Spleen (tissue), 11 donors: ENCODE measurements around the gene CEP20. TPM values are rescaled to one million over a fixed set of nuclear protein-coding genes. Genes with fewer than 3 reads are reported as not detected.

Experiments used
- DNase-seq: peaks from one replicate; pipeline ENCODE4 v3.0.0-alpha.2; 2020
- H3K27ac ChIP-seq, 8 donors: fragments of 200-600 bp; sonication (generic) in 7 of 8; 1 replicate in 4 of 8; 2 replicates in 4 of 8; pipeline versions ENCODE4 v1.5.0 to v1.8.0; 2016 to 2021; ENCODE audit warnings: inconsistent platforms in 4 of 8, mild to moderate bottlenecking in 4 of 8, moderate library complexity in 1 of 8
- H3K27me3 ChIP-seq, 7 donors: fragments of 200-600 bp; sonication (generic) in 6 of 7; replicated peaks in 1 of 7; 1 replicate in 4 of 7; 2 replicates in 3 of 7; pipeline versions ENCODE4 v1.5.0 to v1.8.0; 2016 to 2021; ENCODE audit warnings: inconsistent platforms in 3 of 7, mild to moderate bottlenecking in 1 of 7
- H3K36me3 ChIP-seq, 6 donors: fragments of 200-600 bp; sonication (generic) in 5 of 6; 1 replicate in 4 of 6; 2 replicates in 2 of 6; pipeline versions ENCODE4 v1.5.0 to v1.8.0; 2016 to 2021; ENCODE audit warnings: inconsistent platforms in 2 of 6
- H3K4me1 ChIP-seq, 6 donors: fragments of 200-600 bp; sonication (generic) in 5 of 6; 1 replicate in 3 of 6; 2 replicates in 3 of 6; pipeline versions ENCODE4 v1.5.0 to v1.8.0; 2016 to 2021; ENCODE audit warnings: inconsistent platforms in 3 of 6
- H3K4me3 ChIP-seq, 8 donors: fragments of 200-600 bp; sonication (generic) in 7 of 8; 1 replicate in 4 of 8; 2 replicates in 4 of 8; pipeline versions ENCODE4 v1.5.0 to v1.8.0; 2016 to 2021; ENCODE audit warnings: inconsistent platforms in 4 of 8, mild to moderate bottlenecking in 4 of 8, moderate library complexity in 2 of 8
- H3K9me3 ChIP-seq, 8 donors: fragments of 200-600 bp; sonication (generic) in 7 of 8; 1 replicate in 4 of 8; 2 replicates in 4 of 8; pipeline versions ENCODE4 v1.5.0 to v1.8.0; 2016 to 2021; ENCODE audit warnings: inconsistent platforms in 4 of 8
- CTCF ChIP-seq, 11 experiments: fragments of 200-600 bp in 7 of 11; fragments of 450-650 bp in 4 of 11; sonication (generic) in 4 of 11; IDR thresholded peaks in 8 of 11; conservative IDR thresholded peaks in 3 of 11; 1 replicate in 7 of 11; 2 replicates in 4 of 11; pipeline versions ENCODE4 v1.4.0 to v1.8.0; 2016 to 2021; ENCODE audit warnings: antibody characterized with exemption in 11 of 11, inconsistent platforms in 4 of 11, mild to moderate bottlenecking in 1 of 11
- POLR2A ChIP-seq, 3 donors: fragments of 450-650 bp; IDR thresholded peaks; one replicate each; pipeline ENCODE4 v1.5.1; 2017; ENCODE audit warnings: antibody characterized with exemption in 3 of 3, mild to moderate bottlenecking in 1 of 3
- POLR2AphosphoS5 ChIP-seq, 3 donors: sonication (generic); formaldehyde crosslinking; IDR thresholded peaks; one replicate each; pipeline ENCODE4 v1.5.1; 2017; ENCODE audit warnings: antibody characterized with exemption in 3 of 3
- WGBS, 5 donors: extraction: QIAGEN DNeasy Blood & Tissue Kit in 3 of 5; methylation state at CpG; one replicate each; pipeline versions ENCODE4 v1.1.5 to v1.1.7; 2013 to 2018; 5-methylcytosine and 5-hydroxymethylcytosine counted together
- intact Hi-C: fragments of 100-400 bp; cut with DNase I; formaldehyde crosslinking; loops from one replicate; pipeline ENCODE4 v1.15.0; 2023; ENCODE audit warnings: low total_unique reads
- polyA plus RNA-seq, 3 donors: library from polyadenylated mRNA; stranded (reverse); fragments of 200-250 nt; gene quantifications; one replicate each; pipeline ENCODE4 v1.2.1, GENCODE V29; 2013
- total RNA-seq, 7 donors: library from RNA; depleted of rRNA in 3 of 7; stranded (reverse); fragments of >200 nt in 3 of 7; fragmentation: NEBNext Ultra II Directional in 4 of 7; extraction: Animal tissue kit (Norgen Biotek cat#: 25700) in 4 of 7; gene quantifications; one replicate each; pipeline versions ENCODE4 v1.1.0 to v1.2.1, GENCODE V29; 2016 to 2021
- donor health status: healthy with polysubstance abuse.
- donor health status: DM: no; HTN: no; CAD: no; lungs with moderate emphysema.
- donor health status: DM: no; HTN: no; CAD: no.
- donor health status: Bipolar disorder and iron deficiency.
- donor health status: healthy.
- donor health status: DM: no; HTN: no; CAD: no.
- donor health status: DM: yes; HTN: yes; CAD: no.

Gene CEP20
- total and polyA plus RNA-seq, 10 donors, result 14.7 to 29.2 (median 25.6) TPM

- 74 to 93% (median 87%) methylated on average over 5 of the region's 5 CpGs for WGBS, 5 donors
- no peak for DNase-seq
- intact Hi-C loops, result no loop called here
- H3K4me3 ChIP-seq, result no peak overlapping the region
- no peaks in the 10 kb centered on the region for H3K9me3 ChIP-seq
- TF ChIP-seq POLR2A (IDR thresholded peaks at IDR 0.05) (no peak), POLR2AphosphoS5 (IDR thresholded peaks at IDR 0.05) (no peak), CTCF (IDR thresholded peaks at IDR 0.05 in 8 of 11, conservative IDR thresholded peaks at IDR 0.05 in 3 of 11) (no peak)
- H3K36me3 ChIP-seq, result peaks cover 0 to 92% (median 42%) of the 10 kb centered on the region in 6 donors
- H3K4me1 ChIP-seq, result peaks cover 0 to 15% (median 9%) of the 10 kb centered on the region in 6 donors
- H3K27me3 ChIP-seq, result no peaks in the 10 kb centered on the region
- no peak overlapping the region for H3K27ac ChIP-seq
These were observed 11.9 kb downstream of the CEP20 start for GRCh38 chr16:15876503-15876902.

- Histone ChIP-seq H3K36me3 (peaks cover 0 to 92% (median 46%) of the 10 kb centered on the region in 6 donors), H3K4me3 (no peak overlapping the region), H3K27ac (peak overlapping the region in 5 of 8 donors; percentile 7 to 41 (median 29)), H3K27me3 (no peaks in the 10 kb centered on the region), H3K9me3 (no peaks in the 10 kb centered on the region), H3K4me1 (peaks cover 0 to 22% (median 9%) of the 10 kb centered on the region in 6 donors)
- intact Hi-C loops, result loop anchor here (5.0 kb wide), 1 partner anchor 252 kb away; no protein-coding TSS in a partner anchor
- TF ChIP-seq CTCF (IDR thresholded peaks at IDR 0.05 in 8 of 11, conservative IDR thresholded peaks at IDR 0.05 in 3 of 11) (peak in 10 of 11 experiments; percentile 18 to 73 (median 56)), POLR2A (IDR thresholded peaks at IDR 0.05) (no peak), POLR2AphosphoS5 (IDR thresholded peaks at IDR 0.05) (peak in 1 of 3 donors; percentile 26)
- 43 to 64% (median 57%) methylated on average over 7 of the region's 7 CpGs for WGBS, 5 donors
- no peak for DNase-seq
These were observed 13.6 kb downstream of the CEP20 start for GRCh38 chr16:15874745-15875314.

GRCh38 chr16:15873737-15874136, 14.7 kb downstream of the CEP20 start:
- no peak overlapping the region for H3K4me3 ChIP-seq
- no peak for DNase-seq
- H3K27ac ChIP-seq, result no peak overlapping the region
- 56 to 93% (median 89%) methylated on average over 1 of the region's 1 CpG for WGBS, 5 donors
- H3K9me3 ChIP-seq, result no peaks in the 10 kb centered on the region
- H3K4me1 ChIP-seq, result peaks cover 0 to 20% (median 9%) of the 10 kb centered on the region in 6 donors
- TF ChIP-seq POLR2AphosphoS5 (IDR thresholded peaks at IDR 0.05), result no peak
- no peak for TF ChIP-seq POLR2A (IDR thresholded peaks at IDR 0.05)
- no peak for TF ChIP-seq CTCF (IDR thresholded peaks at IDR 0.05 in 8 of 11, conservative IDR thresholded peaks at IDR 0.05 in 3 of 11)
- intact Hi-C loops, result loop anchor here (5.0 kb wide), 1 partner anchor 254 kb away; no protein-coding TSS in a partner anchor
- H3K27me3 ChIP-seq, result no peaks in the 10 kb centered on the region
- H3K36me3 ChIP-seq, result peaks cover 0 to 92% (median 51%) of the 10 kb centered on the region in 6 donors

- H3K4me3 ChIP-seq, result no peak overlapping the region
- H3K4me1 ChIP-seq, result peaks cover 0 to 20% (median 9%) of the 10 kb centered on the region in 6 donors
- intact Hi-C loops, result loop anchor here (5.0 kb wide), 1 partner anchor 254 kb away; no protein-coding TSS in a partner anchor
- WGBS, 5 donors, result 81 to 96% (median 89%) methylated on average over 2 of the region's 2 CpGs
- no peak overlapping the region for H3K27ac ChIP-seq
- H3K27me3 ChIP-seq, result no peaks in the 10 kb centered on the region
- TF ChIP-seq CTCF (IDR thresholded peaks at IDR 0.05 in 8 of 11, conservative IDR thresholded peaks at IDR 0.05 in 3 of 11) (no peak), POLR2AphosphoS5 (IDR thresholded peaks at IDR 0.05) (no peak), POLR2A (IDR thresholded peaks at IDR 0.05) (no peak)
- DNase-seq, result no peak
- H3K9me3 ChIP-seq, result no peaks in the 10 kb centered on the region
- H3K36me3 ChIP-seq, result peaks cover 0 to 92% (median 51%) of the 10 kb centered on the region in 6 donors
These were observed 15.1 kb downstream of the CEP20 start for GRCh38 chr16:15873301-15873700.
